Progenitor cell of endocrine pancreas (in vitro differentiated cells): ENCODE measurements around the gene PRR35. TPM values are rescaled to one million over a fixed set of nuclear protein-coding genes. Genes with fewer than 3 reads are reported as not detected.

Experiments
- DNase-seq: peaks from one replicate; pipeline ENCODE4 v3.0.0; 2021; ENCODE audit warnings: low spot score; ENCODE audit not compliant: unreplicated experiment
- H3K27ac Mint-ChIP-seq: 2 replicates; pipeline ENCODE4 v1.8.0; 2021; ENCODE audit warnings: mild to moderate bottlenecking, moderate library complexity, mixed read lengths
- H3K27me3 Mint-ChIP-seq: 2 replicates; pipeline ENCODE4 v1.8.0; 2021; ENCODE audit warnings: mixed read lengths
- H3K36me3 Mint-ChIP-seq: 2 replicates; pipeline ENCODE4 v1.8.0; 2022; ENCODE audit warnings: mixed read lengths; ENCODE audit not compliant: insufficient read depth
- H3K4me1 Mint-ChIP-seq: 2 replicates; pipeline ENCODE4 v1.8.0; 2021; ENCODE audit warnings: low read depth, mixed read lengths
- H3K4me3 Mint-ChIP-seq: 2 replicates; pipeline ENCODE4 v1.8.0; 2021; ENCODE audit warnings: low read depth, mild to moderate bottlenecking, moderate library complexity, mixed read lengths
- H3K9me3 Mint-ChIP-seq: 2 replicates; pipeline ENCODE4 v1.8.0; 2021; ENCODE audit warnings: low read depth, mixed read lengths
- total RNA-seq: library from RNA; stranded (reverse); gene quantifications from 2 replicates; pipeline ENCODE4 v1.2.1, GENCODE V29; 2021
- TF ChIP-seq, protein P1 (sequence below): fragments of 200-600 bp; sonication (generic); IDR thresholded peaks from one replicate; pipeline ENCODE4 v1.5.0; 2021; ENCODE audit warnings: antibody characterized with exemption, mild to moderate bottlenecking; ENCODE audit not compliant: unreplicated experiment

Gene PRR35
- total RNA-seq, 1 donor from 2014 or later = not detected

DNA sequence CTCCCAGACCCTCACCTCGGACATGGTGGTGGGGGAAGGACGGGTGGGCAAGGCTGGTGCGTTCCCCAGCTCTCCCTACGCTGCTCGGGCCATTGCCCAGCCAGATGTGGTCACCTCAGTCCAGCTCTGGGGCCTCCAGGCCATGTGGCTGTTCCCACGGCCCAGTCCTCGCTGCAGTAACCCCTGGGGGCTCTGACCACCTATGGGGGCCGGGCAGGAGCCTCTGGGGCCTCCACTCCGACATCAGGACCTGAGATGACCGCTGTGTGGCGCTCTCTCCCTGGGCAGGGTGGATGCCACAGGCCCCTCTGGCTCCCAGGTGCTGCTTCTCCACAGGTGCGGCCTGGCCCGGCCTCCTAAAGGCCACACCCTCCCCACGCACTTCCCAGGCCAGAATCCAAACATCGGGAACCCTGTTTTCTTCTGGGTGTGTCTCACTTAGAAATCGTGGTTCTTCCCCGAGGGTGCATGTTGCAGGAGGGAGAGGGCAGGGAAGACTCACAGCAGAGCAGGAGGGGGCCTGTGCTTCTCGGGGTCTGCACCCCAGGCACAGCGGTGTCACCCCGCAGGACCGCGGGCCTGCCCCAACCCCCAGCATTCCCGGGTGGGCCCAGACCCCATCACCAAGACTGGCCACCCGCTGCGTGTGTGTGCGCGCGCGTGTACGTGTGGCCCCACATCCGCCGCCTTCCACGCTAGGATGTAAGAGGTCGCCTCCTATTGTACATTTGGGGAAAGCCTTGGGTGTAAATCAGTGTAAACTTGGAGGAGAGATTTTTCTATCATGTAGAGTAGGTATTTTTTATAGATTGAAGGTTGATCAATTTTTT is 38.6 kb upstream of the PRR35 start:
- Mint-ChIP-seq H3K36me3 (peaks cover 3% of the 10 kb centered on the region), H3K27me3 (no peaks in the 10 kb centered on the region)

DNA sequence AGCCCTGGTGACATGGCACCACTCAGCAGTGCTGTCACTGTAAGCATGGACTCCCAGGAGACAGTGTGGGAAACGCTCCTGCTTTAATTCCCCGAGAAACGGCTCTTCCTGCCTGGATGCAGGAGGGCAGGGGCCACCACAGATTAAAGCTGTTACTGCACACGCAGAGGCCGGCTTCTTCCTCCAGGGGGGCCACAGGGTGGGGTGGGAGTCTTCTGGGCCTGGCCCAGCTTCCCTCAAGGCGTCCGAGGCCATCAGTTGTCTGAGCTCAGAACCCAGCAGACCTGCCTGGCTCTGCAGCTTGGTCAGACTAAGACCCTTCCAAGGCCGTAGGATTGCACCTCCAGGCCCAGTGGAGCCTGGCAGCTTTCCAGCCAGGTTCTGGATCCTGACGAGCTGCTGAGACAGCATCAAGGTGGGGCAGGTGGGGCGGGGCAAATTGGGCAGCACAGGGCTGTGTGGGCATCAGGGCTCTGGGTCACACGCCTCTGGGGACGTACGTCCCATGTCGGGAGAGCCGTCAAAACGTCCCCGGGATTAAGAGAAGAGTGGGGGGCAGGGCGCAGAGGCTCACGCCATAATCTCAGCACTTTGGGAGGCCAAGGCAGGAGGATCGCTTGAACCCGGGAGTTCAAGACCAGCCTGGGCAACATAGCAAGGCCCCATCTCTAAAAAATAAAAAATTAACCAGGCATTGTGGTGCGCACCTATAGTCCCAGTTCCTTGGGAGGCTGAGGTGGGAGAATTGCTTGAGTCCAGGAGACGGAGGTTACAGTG is 37.7 kb upstream of the PRR35 start:
- Mint-ChIP-seq H3K4me1 (peaks cover 12% of the 10 kb centered on the region), H3K9me3 (no peaks in the 10 kb centered on the region), H3K27me3 (no peaks in the 10 kb centered on the region), H3K36me3 (peaks cover 2% of the 10 kb centered on the region), H3K4me3 (no peak overlapping the region), H3K27ac (peak overlapping the region; percentile 16)
- TF ChIP-seq, protein P1, sequence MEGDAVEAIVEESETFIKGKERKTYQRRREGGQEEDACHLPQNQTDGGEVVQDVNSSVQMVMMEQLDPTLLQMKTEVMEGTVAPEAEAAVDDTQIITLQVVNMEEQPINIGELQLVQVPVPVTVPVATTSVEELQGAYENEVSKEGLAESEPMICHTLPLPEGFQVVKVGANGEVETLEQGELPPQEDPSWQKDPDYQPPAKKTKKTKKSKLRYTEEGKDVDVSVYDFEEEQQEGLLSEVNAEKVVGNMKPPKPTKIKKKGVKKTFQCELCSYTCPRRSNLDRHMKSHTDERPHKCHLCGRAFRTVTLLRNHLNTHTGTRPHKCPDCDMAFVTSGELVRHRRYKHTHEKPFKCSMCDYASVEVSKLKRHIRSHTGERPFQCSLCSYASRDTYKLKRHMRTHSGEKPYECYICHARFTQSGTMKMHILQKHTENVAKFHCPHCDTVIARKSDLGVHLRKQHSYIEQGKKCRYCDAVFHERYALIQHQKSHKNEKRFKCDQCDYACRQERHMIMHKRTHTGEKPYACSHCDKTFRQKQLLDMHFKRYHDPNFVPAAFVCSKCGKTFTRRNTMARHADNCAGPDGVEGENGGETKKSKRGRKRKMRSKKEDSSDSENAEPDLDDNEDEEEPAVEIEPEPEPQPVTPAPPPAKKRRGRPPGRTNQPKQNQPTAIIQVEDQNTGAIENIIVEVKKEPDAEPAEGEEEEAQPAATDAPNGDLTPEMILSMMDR = no peak
- no peak for DNase-seq

More for the DNA sequence above, 38.6 kb upstream of the PRR35 start:
- no peak overlapping the region for H3K27ac Mint-ChIP-seq
- H3K4me1 Mint-ChIP-seq = peaks cover 11% of the 10 kb centered on the region
- H3K4me3 Mint-ChIP-seq = no peak overlapping the region
- no peak for DNase-seq
- H3K9me3 Mint-ChIP-seq = no peaks in the 10 kb centered on the region
- TF ChIP-seq, protein P1 = no peak

DNA sequence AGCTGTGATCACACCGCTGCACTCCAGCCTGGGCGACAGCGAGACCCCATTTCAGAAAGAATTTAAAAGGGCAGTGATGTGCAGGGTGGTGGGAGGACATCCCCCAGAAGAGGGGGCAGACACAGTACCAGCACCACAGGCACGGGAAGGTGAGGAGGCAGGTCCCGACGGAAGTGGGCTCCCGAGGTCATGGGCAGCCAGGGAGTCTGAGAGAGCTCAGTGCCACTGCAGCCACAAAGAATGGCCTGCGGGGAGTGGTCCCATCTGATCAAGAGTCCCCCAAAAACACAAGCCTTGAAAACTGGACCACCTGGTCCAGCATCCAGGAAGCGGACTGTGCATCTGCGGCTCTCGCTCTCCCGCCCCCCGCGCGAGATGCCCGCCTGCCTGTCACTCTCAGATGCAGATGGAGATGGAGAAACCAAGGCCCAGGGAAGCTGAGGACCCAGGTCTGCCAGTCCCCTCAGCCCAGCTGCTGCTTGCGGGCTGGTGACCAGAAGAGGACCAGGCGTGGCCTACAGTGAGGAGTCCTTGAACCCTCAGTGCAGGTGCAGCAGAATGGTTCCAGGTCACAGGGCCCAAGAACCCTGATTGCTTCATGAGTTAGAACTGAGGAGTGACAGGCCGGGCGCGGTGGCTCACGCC is 37.0 kb upstream of the PRR35 start:
- Mint-ChIP-seq H3K27ac (no peak overlapping the region), H3K4me1 (peaks cover 12% of the 10 kb centered on the region), H3K27me3 (no peaks in the 10 kb centered on the region), H3K4me3 (no peak overlapping the region), H3K9me3 (no peaks in the 10 kb centered on the region), H3K36me3 (peaks cover 2% of the 10 kb centered on the region)
- TF ChIP-seq, protein P1 = no peak
- no peak for DNase-seq

DNA sequence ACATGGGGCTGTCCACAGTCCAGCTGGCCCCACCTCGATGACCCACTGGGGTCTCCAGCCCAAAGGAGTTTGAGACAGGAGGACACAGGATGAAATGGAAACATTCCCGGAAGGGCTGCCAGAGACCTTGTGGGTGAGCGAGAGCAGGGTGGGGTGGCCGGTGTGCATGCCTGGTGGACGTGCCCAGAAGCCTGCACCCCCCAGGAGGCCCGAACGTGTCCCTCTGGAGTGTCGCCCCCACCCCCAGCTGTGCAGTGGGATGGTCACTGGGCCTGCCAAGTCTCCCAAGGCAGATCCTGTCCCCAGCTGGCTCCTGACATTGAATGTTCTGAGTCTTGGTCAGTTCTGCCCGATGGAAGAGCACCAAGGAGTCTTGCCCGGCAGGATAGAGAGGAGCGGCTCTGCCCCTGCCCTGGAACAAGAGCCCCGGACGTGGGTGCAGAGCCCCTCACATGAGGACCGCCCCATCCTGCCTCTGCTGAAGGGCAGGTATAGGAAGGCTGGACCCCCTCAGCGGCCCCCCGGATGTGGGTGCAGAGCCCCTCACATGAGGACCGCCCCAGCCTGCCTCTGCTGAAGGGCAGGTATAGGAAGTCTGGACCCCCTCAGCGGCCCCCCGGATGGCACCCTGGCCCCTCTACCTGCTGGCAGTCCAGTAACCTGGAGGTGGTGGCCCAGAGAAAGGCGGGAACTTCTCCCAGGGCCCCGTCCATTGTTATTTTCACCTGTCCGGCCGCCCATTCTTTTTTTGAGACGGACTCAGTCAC is 35.7 kb upstream of the PRR35 start:
- no peak overlapping the region for H3K4me3 Mint-ChIP-seq
- H3K9me3 Mint-ChIP-seq = no peaks in the 10 kb centered on the region
- no peak overlapping the region for H3K27ac Mint-ChIP-seq
- H3K4me1 Mint-ChIP-seq = peaks cover 15% of the 10 kb centered on the region
- TF ChIP-seq, protein P1 = no peak
- no peaks in the 10 kb centered on the region for H3K27me3 Mint-ChIP-seq
- peaks cover 2% of the 10 kb centered on the region for H3K36me3 Mint-ChIP-seq
- DNase-seq = no peak
